ENCODE results near the gene AKAP6.

AKAP6 gene

DNA sequence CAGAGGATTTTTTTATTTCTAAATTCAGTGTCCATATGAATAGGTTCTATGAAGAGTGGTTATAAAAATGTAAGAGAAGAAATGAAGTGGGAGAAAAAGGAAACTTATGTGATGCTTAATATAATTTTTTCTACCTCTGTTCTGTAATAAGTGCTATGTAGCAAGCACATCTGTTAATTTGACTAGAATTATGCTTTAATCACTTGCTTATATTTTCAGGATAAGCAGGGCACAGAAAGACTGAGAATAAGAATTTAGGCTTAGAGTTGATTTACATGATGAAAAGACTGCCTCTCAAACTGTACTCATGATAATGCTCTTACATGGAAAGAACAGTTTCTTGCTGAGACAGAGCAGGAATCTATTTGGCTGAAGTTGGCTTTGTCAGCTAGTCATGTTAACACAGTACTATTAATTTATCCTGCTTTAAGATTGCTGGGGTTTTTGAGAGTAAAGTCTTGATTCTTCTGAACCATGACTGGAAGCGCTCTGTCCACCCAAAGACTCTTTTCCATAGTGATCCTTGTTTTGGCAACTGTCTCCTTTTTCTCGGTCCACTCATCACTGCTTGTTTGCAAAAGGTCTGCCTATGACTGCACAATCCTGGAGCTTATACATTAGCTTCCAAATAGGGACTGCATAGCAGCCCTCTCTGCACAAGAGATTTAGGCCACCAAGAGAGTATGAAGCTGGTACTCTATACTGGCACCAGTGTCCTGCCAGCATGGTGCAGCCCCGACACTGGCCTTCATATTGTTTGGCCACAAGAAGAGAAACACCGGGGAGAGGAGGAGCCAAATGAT is 98.8 kb downstream of the AKAP6 start:
- ChIA-PET POLR2A (ENCODE audit: low non-redundant PET) (no interaction called here), CTCF (interaction anchor here (0.6 kb wide), 1 partner anchor 1880 kb away, joined by 3 read pairs; no protein-coding TSS in a partner anchor)
- TF ChIP-seq, protein P1, sequence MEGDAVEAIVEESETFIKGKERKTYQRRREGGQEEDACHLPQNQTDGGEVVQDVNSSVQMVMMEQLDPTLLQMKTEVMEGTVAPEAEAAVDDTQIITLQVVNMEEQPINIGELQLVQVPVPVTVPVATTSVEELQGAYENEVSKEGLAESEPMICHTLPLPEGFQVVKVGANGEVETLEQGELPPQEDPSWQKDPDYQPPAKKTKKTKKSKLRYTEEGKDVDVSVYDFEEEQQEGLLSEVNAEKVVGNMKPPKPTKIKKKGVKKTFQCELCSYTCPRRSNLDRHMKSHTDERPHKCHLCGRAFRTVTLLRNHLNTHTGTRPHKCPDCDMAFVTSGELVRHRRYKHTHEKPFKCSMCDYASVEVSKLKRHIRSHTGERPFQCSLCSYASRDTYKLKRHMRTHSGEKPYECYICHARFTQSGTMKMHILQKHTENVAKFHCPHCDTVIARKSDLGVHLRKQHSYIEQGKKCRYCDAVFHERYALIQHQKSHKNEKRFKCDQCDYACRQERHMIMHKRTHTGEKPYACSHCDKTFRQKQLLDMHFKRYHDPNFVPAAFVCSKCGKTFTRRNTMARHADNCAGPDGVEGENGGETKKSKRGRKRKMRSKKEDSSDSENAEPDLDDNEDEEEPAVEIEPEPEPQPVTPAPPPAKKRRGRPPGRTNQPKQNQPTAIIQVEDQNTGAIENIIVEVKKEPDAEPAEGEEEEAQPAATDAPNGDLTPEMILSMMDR (conservative IDR thresholded peaks at IDR 0.05; ENCODE audit: low read depth): no peak
- no peak overlapping the region for H3K27ac ChIP-seq
- no peak for DNase-seq (ENCODE audit: low spot score)

DNA sequence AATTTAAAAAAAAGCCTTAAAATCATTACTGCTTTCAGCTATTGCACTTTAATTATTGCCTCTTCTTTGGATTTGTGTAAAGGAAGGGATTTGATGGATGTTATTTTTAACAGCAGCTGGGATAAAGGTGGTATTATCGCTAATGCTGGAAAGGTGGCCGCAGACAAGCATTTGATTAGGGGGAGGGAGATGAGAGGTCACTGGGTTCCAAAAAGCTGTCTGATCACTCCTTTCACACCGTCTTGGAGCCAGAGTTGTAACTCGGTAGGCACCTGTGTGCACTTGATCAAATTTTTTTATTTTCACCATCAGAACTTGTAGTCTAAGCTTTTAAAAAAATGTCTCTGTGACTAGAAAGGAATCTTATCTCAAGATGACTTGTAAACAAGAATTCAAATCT is 99.8 kb downstream of the AKAP6 start:
- no peak for DNase-seq (ENCODE audit: low spot score)
- POLR2A ChIA-PET (ENCODE audit: low non-redundant PET): no interaction called here
- TF ChIP-seq, protein P1 (conservative IDR thresholded peaks at IDR 0.05; ENCODE audit: low read depth): no peak
- no peak overlapping the region for H3K27ac ChIP-seq
- CTCF ChIA-PET: interaction anchor here (0.6 kb wide), 1 partner anchor 26 kb away, joined by 3 read pairs; no protein-coding TSS in a partner anchor

DNA sequence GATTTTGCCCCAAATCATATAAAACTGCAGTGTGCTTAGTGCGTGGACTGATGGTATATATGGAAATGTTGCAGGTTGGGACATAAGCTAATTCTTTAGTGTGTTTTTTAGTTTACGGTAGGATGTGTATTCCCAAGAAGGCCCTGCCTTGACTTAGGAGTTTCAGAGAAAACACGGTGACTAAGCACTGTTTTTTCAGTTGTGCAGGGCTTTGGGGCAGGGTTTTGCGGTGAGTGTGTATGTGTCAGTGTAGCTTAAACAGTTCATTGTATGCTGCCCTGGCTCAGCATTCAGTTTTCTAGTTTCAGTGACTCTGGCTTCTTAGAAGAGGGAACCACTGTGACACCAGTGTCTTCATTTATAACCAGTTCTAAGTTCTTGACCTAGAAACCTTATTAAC is 101.2 kb downstream of the AKAP6 start:
- no peak overlapping the region for H3K27ac ChIP-seq
- TF ChIP-seq, protein P1 (conservative IDR thresholded peaks at IDR 0.05; ENCODE audit: low read depth): no peak
- ChIA-PET CTCF (no interaction called here), POLR2A (ENCODE audit: low non-redundant PET) (no interaction called here)
- no peak for DNase-seq (ENCODE audit: low spot score)

DNA sequence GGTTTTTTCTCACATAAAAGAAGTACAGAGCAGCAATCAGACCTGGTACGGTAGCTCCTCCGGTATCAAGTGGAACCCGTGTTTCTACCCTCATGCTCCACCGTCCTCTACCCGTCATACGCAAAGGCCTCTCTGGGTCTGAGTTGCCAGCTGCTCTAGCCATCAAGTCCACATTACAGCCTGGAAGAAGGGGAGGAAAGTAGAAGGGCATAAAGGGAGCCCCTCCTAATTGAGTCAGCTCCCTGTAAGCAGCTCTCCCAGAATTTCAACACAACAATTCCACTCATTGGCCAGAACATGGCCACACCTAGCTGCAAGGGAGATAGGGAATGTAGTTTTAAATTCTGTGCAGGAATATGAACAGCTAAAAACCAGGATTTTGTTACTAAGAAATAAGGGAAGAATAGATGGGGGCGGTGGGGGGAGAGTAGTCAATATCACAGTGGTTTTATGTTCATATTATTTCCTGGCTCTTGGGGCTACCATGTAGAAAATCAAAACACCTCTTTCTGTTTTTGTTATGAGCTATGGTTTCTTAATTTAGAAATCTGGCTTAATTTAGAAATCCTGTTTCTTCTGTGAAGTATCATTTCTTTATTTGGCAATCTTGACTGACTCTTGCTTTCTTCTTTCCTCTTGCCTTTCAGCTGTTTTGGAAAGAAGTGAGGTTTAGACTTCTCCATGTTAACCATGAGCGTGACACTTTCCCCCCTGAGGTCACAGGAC is 103.9 kb downstream of the AKAP6 start:
- no peak for DNase-seq (ENCODE audit: low spot score)
- H3K27ac ChIP-seq: no peak overlapping the region
- TF ChIP-seq, protein P1 (conservative IDR thresholded peaks at IDR 0.05; ENCODE audit: low read depth): no peak
- CTCF ChIA-PET: no interaction called here
- POLR2A ChIA-PET (ENCODE audit: low non-redundant PET): no interaction called here

- DNase-seq (ENCODE audit: low spot score): no peak
- ChIA-PET CTCF (no interaction called here), POLR2A (ENCODE audit: low non-redundant PET) (no interaction called here)
- TF ChIP-seq, protein P1 (conservative IDR thresholded peaks at IDR 0.05; ENCODE audit: low read depth): no peak
- H3K27ac ChIP-seq: no peak overlapping the region
Observed at GRCh38 chr14:32434180-32434579, 105.1 kb downstream of the AKAP6 start.

- no peak for DNase-seq (ENCODE audit: low spot score)
- no peak overlapping the region for H3K27ac ChIP-seq
- ChIA-PET CTCF (interaction anchor here (0.7 kb wide), 1 partner anchor 26 kb away, joined by 3 read pairs; no protein-coding TSS in a partner anchor), POLR2A (ENCODE audit: low non-redundant PET) (no interaction called here)
- TF ChIP-seq, protein P1 (conservative IDR thresholded peaks at IDR 0.05; ENCODE audit: low read depth): no peak
Observed at GRCh38 chr14:32434880-32435279, 105.8 kb downstream of the AKAP6 start.
